HEK293 (cell line): Measurements from ENCODE around the gene SFMBT2.

ENCODE experiments used
- CTCF ChIA-PET: fragments of 350-600 bp; formaldehyde crosslinking; extraction: SDS; loops from one replicate; lab custom pipeline; 2021; ENCODE audit warnings: antibody characterized with exemption; lab: Yijun Ruan, JAX
- POLR2A ChIA-PET: fragments of 300-600 bp; formaldehyde crosslinking; extraction: SDS; loops from one replicate; lab custom pipeline; 2020; ENCODE audit warnings: antibody characterized with exemption, inconsistent platforms; lab: Yijun Ruan, JAX
- H3K27ac ChIP-seq: fragments of 200-500 bp; sonication (Bioruptor generic); 2 replicates; pipeline ENCODE4 v1.5.1; 2014; ENCODE audit warnings: low read depth, low read length, control low read depth, inconsistent platforms; ENCODE audit errors: extremely low read depth
- H3K36me3 ChIP-seq, 2 experiments: fragments of 200-500 bp in 1 of 2; sonication (Bioruptor generic) in 1 of 2; 1 replicate in 1 of 2; 2 replicates in 1 of 2; pipeline ENCODE4 v1.5.1; 2014 to 2017; ENCODE audit warnings: inconsistent platforms in 2 of 2, low read length in 2 of 2; ENCODE audit not compliant: control insufficient read depth in 2 of 2, insufficient read depth in 1 of 2
- H3K4me1 ChIP-seq: fragments of 200-500 bp; sonication (Bioruptor generic); 2 replicates; pipeline ENCODE4 v1.5.1; 2014; ENCODE audit warnings: mild to moderate bottlenecking, low read length, inconsistent platforms; ENCODE audit not compliant: control insufficient read depth, insufficient read depth
- H3K4me3 ChIP-seq: 2 replicates; pipeline ENCODE4 v1.5.1; 2011; ENCODE audit warnings: low read depth, mild to moderate bottlenecking, control low read depth, low read length, moderate library complexity
- H3K9me3 ChIP-seq: fragments of 200-500 bp; sonication (Bioruptor generic); 2 replicates; pipeline ENCODE4 v1.5.1; 2014; ENCODE audit warnings: low read depth, low read length, inconsistent platforms; ENCODE audit not compliant: control insufficient read depth, insufficient read depth
- EGR2 ChIP-seq: fragments of 450-650 bp; formaldehyde crosslinking; IDR thresholded peaks from 2 replicates; pipeline ENCODE4 v1.5.1; 2016; ENCODE audit warnings: low read depth, missing biosample characterization, missing genetic modification characterization
- GLIS1 ChIP-seq: fragments of 450-650 bp; formaldehyde crosslinking; IDR thresholded peaks from 2 replicates; pipeline ENCODE4 v1.5.1; 2016; ENCODE audit warnings: missing biosample characterization, missing genetic modification characterization
- INSM2 ChIP-seq: fragments of 450-650 bp; formaldehyde crosslinking; IDR thresholded peaks from 2 replicates; pipeline ENCODE4 v1.5.1; 2016; ENCODE audit warnings: missing biosample characterization, missing genetic modification characterization
- OVOL3 ChIP-seq: fragments of 450-650 bp; formaldehyde crosslinking; IDR thresholded peaks from 2 replicates; pipeline ENCODE4 v1.5.1; 2016; ENCODE audit warnings: missing biosample characterization, missing genetic modification characterization
- PATZ1 ChIP-seq: fragments of 450-650 bp; formaldehyde crosslinking; IDR thresholded peaks from 2 replicates; pipeline ENCODE4 v1.5.1; 2016; ENCODE audit warnings: missing biosample characterization, missing genetic modification characterization
- PBX3 ChIP-seq: sonication (generic); formaldehyde crosslinking; IDR thresholded peaks from 2 replicates; pipeline ENCODE4 v1.8.1; 2022; ENCODE audit warnings: mild to moderate bottlenecking, moderate library complexity, missing genetic modification reagents
- REST ChIP-seq: fragments of 450-650 bp; formaldehyde crosslinking; IDR thresholded peaks from 2 replicates; pipeline ENCODE4 v1.5.1; 2016; ENCODE audit warnings: missing biosample characterization, missing genetic modification characterization
- ZBTB48 ChIP-seq: fragments of 450-650 bp; formaldehyde crosslinking; IDR thresholded peaks from 2 replicates; pipeline ENCODE4 v1.5.1; 2016; ENCODE audit warnings: missing biosample characterization, missing genetic modification characterization
- ZNF354C ChIP-seq: fragments of 450-650 bp; formaldehyde crosslinking; IDR thresholded peaks from 2 replicates; pipeline ENCODE4 v1.5.1; 2016; ENCODE audit warnings: missing biosample characterization, missing genetic modification characterization, low read depth, borderline replicate concordance
- ZNF394 ChIP-seq: fragments of 450-650 bp; formaldehyde crosslinking; IDR thresholded peaks from 2 replicates; pipeline ENCODE4 v1.5.1; 2016; ENCODE audit warnings: missing biosample characterization, missing genetic modification characterization, mild to moderate bottlenecking, moderate library complexity, borderline replicate concordance
- ZNF423 ChIP-seq: fragments of 450-650 bp; formaldehyde crosslinking; IDR thresholded peaks from 2 replicates; pipeline ENCODE4 v1.5.1; 2016; ENCODE audit warnings: missing biosample characterization, missing genetic modification characterization
- ZNF488 ChIP-seq: fragments of 450-650 bp; formaldehyde crosslinking; IDR thresholded peaks from 2 replicates; pipeline ENCODE4 v1.5.1; 2016; ENCODE audit warnings: missing biosample characterization, missing genetic modification characterization
- ZNF623 ChIP-seq: fragments of 450-650 bp; formaldehyde crosslinking; IDR thresholded peaks from 2 replicates; pipeline ENCODE4 v1.5.1; 2016; ENCODE audit warnings: missing biosample characterization, missing genetic modification characterization
- ZNF629 ChIP-seq: fragments of 450-650 bp; formaldehyde crosslinking; IDR thresholded peaks from 2 replicates; pipeline ENCODE4 v1.5.1; 2017; ENCODE audit warnings: missing biosample characterization, missing genetic modification characterization
- ZSCAN18 ChIP-seq: fragments of 450-650 bp; formaldehyde crosslinking; IDR thresholded peaks from 2 replicates; pipeline ENCODE4 v1.5.1; 2016; ENCODE audit warnings: missing biosample characterization, missing genetic modification characterization
- ZXDB ChIP-seq: fragments of 450-650 bp; formaldehyde crosslinking; IDR thresholded peaks from 2 replicates; pipeline ENCODE4 v1.5.1; 2016; ENCODE audit warnings: missing biosample characterization, missing genetic modification characterization

SFMBT2 gene

GRCh38 chr10:7194571-7194970 lies 216.3 kb downstream of the SFMBT2 start (continued):
- no peak for TF ChIP-seq ZNF488
- TF ChIP-seq, all 188 proteins: peak for 0

- CTCF ChIA-PET, result interaction anchor here (0.5 kb wide), 1 partner anchor 1570 kb away, joined by 3 read pairs; no protein-coding TSS in a partner anchor
- POLR2A ChIA-PET, result no interaction called here
- peaks cover 5 to 78% of the 10 kb centered on the region in 2 experiments; a peak in 2 of 3 replicates for H3K36me3 ChIP-seq
These were observed 217.5 kb downstream of the SFMBT2 start for GRCh38 chr10:7193369-7193768.

GRCh38 chr10:7192831-7193361 lies 217.9 kb downstream of the SFMBT2 start:
- Histone ChIP-seq H3K4me1 (no peaks in the 10 kb centered on the region), H3K9me3 (no peaks in the 10 kb centered on the region), H3K4me3 (no peak overlapping the region), H3K27ac (no peak overlapping the region), H3K36me3 (peaks cover 5 to 73% of the 10 kb centered on the region in 2 experiments; a peak in 2 of 3 replicates)
- ChIA-PET POLR2A (interaction anchor here (0.6 kb wide), 1 partner anchor 648 kb away, joined by 3 read pairs; no protein-coding TSS in a partner anchor), CTCF (no interaction called here)
- TF ChIP-seq REST (no peak), ZNF623 (tag by site-specific recombination) (no peak), ZNF354C (tag by site-specific recombination) (no peak), ZNF629 (tag by site-specific recombination) (no peak), ZNF394 (tag by site-specific recombination) (no peak), EGR2 (no peak), OVOL3 (tag by site-specific recombination) (no peak), ZBTB48 (no peak), PATZ1 (tag by site-specific recombination) (no peak), ZSCAN18 (no peak), ZNF488 (no peak), ZXDB (tag by site-specific recombination) (no peak), GLIS1 (tag by site-specific recombination) (no peak), ZNF423 (no peak), INSM2 (no peak)

More at GRCh38 chr10:7193369-7193768, 217.5 kb downstream of the SFMBT2 start:
- no peaks in the 10 kb centered on the region for H3K9me3 ChIP-seq
- H3K4me3 ChIP-seq, result no peak overlapping the region
- no peak for TF ChIP-seq PBX3 (CRISPR knock-in tag)
- H3K27ac ChIP-seq, result no peak overlapping the region
- no peaks in the 10 kb centered on the region for H3K4me1 ChIP-seq
